GM18907 (cell line): Measurements from ENCODE around the gene SH3BGRL.

ENCODE experiments used
- ATAC-seq: cut with Tn5 transposase; IDR thresholded peaks from one replicate; pipeline ENCODE4 v1.9.1; 2021; ENCODE audit warnings: mild to moderate bottlenecking, moderate library complexity; ENCODE audit not compliant: unreplicated experiment

SH3BGRL gene

DNA sequence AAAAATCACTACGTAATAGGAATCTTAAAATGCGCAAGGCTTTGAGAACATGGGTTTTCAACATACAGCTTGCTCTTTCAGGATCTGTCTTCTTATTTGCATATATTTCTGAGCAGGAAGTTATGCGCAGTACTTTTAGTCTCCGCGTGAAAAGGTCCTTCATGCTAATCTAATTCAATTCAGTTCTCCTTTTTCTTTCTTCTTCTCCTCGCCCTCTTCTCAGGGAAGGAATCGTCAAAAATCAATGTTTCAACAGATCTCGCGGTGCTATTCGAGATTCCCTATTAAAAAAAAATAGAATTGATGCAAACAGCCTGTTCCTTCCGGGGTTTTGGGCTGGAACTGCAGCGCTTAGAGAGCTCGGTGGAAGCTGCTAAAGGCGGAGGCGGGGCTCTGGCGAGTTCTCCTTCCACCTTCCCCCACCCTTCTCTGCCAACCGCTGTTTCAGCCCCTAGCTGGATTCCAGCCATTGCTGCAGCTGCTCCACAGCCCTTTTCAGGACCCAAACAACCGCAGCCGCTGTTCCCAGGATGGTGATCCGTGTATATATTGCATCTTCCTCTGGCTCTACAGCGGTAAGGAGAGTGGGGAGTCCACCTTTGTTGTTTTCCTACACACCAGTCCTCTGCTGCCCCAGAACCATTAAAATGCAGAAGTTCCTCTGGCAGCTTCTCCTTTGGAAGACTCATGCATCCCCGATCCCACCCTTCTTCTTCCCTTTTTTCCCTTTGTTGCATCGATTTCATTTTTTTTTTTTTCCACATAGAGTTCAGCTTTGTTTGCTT lies at the start of gene SH3BGRL, which contains the start of gene HMGN5:
TSS of gene SH3BGRL (plus strand) at position 432 of the 785 bp plus-strand sequence. CDS start at position 531, 99 bp downstream.
TSS of gene HMGN5 (minus strand) at position 243 of the 785 bp plus-strand sequence. CDS start 80,364 bp downstream, outside the sequence.
- ATAC-seq = peak; percentile 98

GRCh38 chrX:81168391-81168790 lies 33.5 kb upstream of the SH3BGRL start:
- ATAC-seq = no peak

DNA sequence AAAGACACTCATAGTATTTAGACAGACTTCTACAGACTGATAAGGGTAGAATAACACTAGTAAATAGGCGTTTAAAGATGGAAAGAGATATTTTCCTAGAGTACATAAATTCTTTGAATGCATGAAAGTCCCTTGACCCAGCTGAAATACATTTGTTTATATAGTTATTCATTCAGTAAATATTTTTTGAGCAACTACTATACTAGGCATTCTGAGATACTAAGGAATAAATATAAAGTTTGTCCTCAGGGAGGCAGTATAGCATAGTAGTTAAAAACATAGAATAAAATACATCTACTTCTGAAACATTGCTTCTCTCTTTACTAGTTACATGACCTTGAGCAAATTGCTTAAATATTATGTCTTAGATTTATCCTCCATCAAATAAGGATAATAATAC lies 27.6 kb upstream of the SH3BGRL start:
- peak; percentile 51 for ATAC-seq

DNA sequence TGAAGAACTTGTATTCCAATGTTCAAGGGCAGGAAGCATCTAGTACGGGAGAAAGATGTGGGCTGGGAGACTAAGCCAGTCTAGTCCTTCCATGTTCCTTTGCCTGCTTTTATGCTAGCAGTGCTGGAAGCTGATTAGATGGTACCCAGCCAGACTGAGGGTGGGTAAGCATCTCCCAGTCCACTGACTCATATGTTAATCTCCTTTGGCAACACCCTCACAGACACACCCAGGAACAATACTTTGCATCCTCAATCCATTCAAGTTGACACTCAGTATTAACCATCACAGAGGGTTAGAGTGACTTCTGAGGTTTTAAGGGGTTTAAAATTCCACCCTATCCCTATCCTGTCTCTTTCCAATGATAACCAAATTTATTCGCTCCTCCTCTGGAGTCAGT lies 6.6 kb upstream of the SH3BGRL start:
- peak; percentile 9 for ATAC-seq

GRCh38 chrX:81195712-81196111 lies 6.2 kb upstream of the SH3BGRL start:
- peak; percentile 97 for ATAC-seq

DNA sequence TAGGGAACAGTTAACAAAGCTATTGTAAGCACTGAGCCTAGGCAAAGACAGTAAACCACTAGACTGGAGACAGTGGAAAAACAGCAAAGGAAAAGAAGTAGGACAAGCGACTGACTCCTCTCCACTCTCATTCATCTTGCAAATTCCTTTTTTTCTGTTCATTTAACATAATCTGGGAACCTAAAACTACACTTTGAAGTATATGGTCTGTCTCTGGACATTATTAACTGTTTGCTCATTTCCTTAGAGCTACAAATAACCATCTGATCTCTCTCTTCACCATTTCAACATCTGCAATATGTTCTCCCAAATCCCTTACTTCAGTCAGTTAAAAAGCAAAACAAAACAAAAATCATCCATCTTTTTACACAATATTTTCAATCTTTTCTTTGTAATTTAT lies 831 bp upstream of the SH3BGRL start:
- no peak for ATAC-seq

DNA sequence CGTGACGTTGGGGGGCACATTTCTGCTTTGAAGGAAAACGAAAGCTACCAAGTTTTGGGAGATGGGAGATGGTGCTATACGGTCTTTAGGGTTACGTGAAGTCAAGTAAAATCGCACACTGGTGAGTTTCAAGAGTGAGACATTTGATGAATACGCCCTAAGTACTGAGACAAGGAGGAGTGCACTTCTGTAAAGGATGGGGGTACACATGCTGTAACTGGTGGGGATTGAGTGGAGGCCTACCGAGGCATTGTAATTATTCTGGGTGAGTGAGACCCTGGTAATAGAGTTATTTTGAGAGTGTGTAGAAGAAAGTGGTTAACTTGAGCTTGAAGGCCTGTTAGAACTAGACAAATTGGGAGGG lies 536 bp downstream of the SH3BGRL start:
- ATAC-seq = no peak

DNA sequence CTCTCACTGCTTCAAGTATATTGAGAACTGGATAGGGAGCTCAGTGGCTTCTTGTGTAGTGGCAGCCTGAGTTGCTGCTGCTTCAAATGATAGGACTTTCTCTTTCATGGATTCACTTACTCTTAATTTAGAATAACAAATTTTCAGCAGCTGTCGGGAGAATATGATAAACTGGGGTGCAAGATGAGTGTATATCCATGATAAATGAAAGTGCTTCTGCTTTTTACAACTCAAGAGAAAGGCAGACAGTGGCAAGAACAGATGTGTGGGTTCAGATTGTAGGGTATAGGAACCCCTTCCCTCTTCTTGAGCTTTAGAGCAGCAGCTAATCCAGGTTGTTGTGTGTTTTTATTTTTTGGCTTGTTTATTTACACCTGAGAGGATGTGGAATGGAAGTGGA lies 1.0 kb downstream of the SH3BGRL start:
- ATAC-seq = no peak

GRCh38 chrX:81205551-81205950 lies 3.6 kb downstream of the SH3BGRL start:
- ATAC-seq = no peak

GRCh38 chrX:81206476-81206875 lies 4.6 kb downstream of the SH3BGRL start:
- no peak for ATAC-seq

DNA sequence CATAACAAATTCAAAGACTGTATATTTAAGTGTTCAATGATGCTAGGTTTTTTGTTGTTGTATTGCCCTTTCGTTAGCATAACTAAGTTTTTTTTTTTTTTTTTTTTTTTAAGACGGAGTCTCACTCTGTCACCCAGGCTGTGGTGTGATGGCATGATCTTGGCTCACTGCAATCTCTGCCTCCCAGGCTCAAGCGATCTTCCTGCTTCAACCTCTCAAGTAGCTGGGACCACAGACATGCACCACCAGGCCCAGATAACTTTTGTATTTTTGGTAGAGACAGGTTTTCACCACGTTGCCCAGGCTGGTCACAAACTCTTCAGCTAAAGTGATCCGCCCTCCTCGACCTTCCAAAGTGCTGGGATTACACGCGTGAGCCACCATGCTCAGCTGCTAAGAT lies 7.0 kb downstream of the SH3BGRL start:
- no peak for ATAC-seq

DNA sequence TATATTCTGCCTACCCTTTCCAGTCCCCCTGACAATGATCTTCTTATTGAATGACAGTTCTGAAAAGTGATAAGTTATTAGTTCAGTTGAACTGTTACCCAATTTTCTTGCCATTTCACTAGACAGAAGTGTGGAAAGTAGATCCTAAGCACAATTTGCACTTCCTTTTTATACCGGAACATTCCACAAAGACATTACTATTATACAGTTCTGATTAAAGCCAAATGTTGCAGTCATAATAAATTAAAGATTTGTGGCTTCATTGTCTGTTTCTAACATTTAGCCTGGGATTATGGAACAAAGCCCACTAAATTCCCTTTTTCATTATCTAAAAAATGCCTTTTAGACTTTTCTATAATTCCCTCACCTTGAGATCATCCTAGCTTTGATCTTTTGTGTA lies 13.8 kb downstream of the SH3BGRL start:
- ATAC-seq = no peak

- ATAC-seq = no peak
These were observed 27.3 kb downstream of the SH3BGRL start for GRCh38 chrX:81229229-81229628.

GRCh38 chrX:81229901-81230300 lies 28.0 kb downstream of the SH3BGRL start:
- no peak for ATAC-seq

DNA sequence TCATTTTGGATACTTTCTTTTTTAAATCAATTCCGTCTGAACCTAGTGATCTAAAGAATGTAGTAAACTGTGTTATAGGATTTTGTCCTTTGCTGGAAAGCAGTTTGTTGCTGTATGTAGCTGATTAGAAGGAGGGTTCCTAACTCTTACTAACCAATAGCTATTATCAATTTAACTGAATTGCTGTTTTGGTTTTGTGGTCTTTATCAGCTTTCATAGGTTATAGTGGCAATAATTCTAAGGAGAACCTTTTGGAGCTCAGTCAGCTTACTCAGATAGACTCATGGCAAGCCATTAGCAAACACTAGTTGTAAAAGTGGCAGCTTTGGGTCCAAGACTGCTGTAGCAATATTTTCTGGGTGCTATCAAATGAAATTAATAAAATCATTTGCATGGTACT lies 29.6 kb downstream of the SH3BGRL start:
- ATAC-seq = no peak

- ATAC-seq = no peak
These were observed 30.3 kb downstream of the SH3BGRL start for GRCh38 chrX:81232218-81232617.

DNA sequence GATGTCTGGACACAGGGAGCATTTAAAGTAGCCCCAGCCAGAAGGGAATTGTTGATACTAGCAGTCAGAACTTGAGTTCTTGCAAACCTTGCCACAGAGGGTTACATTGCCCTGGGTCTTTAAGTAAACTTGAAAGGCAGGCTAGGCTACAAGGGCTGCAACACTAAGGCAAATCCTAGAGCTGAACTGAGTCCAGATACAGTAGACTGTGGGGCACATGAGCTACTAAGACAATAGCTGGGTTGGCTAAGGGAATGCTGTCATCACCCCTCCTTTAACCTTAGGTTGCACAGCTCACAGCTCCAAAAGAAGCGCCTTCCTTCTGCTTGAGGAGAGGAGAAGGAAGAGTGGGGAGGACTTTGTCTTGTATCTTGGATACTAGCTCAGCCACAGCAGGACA lies 35.6 kb downstream of the SH3BGRL start:
- no peak for ATAC-seq

DNA sequence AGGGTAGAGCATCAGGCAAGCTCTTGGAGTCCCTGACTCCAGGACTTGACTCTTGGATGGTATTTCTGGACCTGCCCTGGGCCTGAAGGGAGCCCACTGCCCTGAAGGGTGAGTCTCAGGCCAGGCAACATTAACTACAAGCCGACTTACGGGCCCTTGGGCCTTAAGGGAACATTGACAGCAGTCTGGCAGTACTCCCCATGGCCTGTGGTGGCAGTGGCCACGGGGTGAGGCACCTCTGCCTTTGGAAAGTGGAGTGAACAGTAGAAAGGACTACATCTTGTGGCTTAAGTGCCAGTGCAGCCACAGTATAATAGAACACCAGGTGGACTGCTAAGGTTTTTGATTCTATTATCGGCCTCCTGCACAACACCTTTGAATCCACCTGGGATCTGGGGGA lies 36.3 kb downstream of the SH3BGRL start:
- ATAC-seq = no peak

DNA sequence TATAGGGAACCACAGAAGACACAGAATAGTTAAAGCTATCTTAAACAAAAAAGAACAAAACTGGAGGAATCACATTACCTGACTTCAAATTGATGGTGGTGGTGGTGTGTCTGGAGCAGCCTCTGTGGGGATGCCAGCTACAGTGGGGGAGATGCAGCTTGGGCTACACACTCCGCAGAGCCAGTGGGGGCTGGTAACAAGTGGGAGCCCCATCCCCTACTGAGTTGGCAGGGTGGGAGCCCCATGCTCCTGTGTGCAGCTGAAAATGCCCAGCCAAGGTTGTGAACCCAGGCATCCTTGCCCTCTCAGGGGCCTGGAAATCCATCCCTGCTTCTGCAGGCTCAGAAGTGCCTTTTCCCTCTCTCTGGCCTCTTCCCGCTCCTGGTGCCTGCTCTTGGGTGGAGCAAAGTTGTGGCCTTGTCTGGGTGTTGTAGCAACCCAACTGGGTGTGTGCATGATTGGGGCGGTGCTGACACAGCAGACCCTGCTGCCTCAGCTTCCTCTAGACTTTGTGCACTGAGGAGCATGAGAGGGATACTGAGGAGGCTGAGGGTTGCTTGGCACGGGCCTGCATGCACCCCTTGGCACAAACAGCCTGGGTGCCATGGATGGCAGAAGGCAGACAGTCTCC lies 38.9 kb downstream of the SH3BGRL start:
- ATAC-seq = no peak

- no peak for ATAC-seq
These were observed 39.9 kb downstream of the SH3BGRL start for GRCh38 chrX:81241753-81242152.

DNA sequence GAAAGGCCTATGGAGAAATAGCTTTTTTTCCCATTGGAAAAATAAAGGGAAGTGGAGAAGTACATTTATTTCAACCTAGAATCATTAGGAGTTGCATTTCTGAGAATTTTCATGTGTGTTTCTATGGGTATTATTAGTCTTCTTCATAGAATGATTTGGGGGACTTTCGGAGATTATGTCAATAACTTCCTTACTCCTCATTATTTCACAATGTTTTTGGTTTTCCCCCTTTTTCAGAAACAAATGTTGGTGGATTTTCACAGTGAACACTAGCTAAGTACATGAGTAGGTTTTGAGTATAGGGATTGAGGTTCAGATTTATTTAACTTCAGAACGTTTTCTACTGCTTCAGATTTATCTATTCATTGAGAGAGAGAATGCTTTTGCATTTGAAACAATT lies 54.0 kb downstream of the SH3BGRL start:
- no peak for ATAC-seq

- no peak for ATAC-seq
These were observed 55.9 kb downstream of the SH3BGRL start for GRCh38 chrX:81257817-81258216.
